ENCODE measurements around the gene DMPK.

DMPK gene

DNA sequence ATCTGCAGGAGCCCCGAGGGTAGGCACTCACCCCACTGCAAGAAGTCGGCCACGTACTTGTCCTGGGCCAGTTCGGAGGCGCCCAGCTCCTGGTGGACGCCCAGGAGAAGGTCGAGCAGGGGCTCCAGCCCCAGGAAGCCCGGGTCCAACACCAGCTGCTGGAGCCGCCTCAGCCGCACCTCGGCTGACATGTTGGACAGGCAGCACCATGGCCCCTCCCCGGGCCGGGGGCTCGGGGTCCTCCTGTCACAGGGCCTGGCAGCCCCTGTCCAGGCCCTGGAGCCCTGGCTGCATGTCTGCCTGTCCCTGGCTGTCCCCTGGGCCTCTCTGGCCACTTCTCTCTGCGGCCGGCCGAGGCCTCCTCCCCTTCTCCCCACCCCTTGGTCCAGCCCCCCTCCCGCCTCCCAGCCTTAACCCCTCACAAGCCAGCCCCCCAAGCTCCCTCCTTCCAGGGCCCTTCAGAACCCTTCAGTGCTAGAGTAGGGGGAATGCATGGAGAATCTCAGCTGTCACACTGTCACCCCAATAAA lies at the start of gene DMPK:
TSS of gene DMPK (minus strand) at position 329 of the 530 bp plus-strand sequence. CDS start at position 191, 138 bp downstream.
- DNase-seq (ENCODE audit: low read depth): no peak

DNA sequence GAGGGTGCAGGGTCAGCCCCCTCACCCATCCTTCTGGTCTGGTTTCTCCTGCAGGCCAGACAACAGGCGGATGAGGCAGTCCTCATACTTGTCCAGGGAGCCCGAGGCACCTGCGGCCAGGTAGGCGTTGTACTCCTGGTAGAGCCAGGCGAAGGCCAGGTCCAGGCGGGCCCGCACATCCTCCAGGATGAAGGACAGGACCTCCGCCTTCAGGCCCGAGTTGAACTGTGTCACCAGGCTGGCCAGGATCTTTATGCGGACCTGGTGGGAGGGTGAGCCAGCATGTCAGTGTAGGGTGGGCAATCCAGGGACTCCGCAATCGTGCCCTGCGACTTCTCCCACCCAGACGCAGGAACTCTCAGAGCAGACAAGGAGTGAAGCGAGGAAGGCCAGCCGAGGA lies 46.7 kb upstream of the DMPK start:
- DNase-seq (ENCODE audit: low read depth): no peak

- DNase-seq (ENCODE audit: low read depth): no peak
These were observed 46.2 kb upstream of the DMPK start for GRCh38 chr19:45828523-45828922.

DNA sequence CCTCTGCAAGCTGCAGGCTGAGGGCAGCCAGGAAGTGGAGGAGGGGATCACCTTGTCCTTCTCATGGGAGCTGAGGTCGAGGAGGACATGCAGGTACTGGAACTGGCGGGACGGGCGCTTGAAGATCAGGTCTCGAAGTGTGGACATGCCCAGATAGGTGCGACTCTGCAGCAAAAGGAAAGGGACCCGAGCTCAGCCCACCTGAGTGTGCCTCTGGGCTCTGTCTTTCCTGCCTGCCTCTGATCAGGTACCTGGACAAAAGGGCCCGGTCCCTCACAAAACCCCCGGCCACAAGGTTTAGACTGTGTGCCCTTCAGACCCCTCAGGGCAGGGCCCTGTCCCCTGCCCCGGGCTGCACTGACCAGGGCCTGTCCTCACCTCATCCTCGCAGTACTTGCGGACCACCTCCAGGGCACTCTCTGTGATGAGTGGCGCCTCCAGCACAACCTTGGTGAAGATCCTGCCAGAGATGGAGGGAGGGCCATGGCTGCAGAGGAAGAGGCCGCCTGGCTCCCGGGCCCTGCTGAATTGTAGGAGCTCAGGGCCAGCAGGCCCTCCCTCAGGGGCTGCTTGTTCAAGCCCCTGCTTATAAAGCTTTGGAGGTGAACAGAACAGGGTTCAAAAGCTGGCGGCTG lies 45.3 kb upstream of the DMPK start:
- DNase-seq (ENCODE audit: low read depth): no peak

DNA sequence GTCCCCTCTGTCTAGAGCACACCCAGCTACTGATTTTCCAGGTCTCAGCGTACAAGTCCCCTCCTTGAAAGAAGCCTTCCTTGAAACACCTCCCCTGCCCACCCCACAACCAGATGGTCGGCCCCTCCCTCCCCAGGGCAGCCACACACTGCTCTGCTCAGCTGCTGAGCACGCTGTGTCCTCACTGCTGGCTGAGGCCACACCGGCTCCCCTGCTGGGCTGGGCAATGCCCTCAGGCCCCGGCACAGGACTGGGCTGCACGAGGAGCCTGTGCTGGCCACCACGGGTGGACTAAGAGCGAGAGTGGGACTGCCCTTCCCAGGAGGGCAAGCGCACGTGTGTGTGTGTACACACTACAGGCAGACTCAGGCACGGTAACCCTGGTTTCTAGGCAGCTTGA lies 44.6 kb upstream of the DMPK start:
- no peak for DNase-seq (ENCODE audit: low read depth)

GRCh38 chr19:45825917-45826893 lies 43.9 kb upstream of the DMPK start:
- DNase-seq (ENCODE audit: low read depth): no peak

DNA sequence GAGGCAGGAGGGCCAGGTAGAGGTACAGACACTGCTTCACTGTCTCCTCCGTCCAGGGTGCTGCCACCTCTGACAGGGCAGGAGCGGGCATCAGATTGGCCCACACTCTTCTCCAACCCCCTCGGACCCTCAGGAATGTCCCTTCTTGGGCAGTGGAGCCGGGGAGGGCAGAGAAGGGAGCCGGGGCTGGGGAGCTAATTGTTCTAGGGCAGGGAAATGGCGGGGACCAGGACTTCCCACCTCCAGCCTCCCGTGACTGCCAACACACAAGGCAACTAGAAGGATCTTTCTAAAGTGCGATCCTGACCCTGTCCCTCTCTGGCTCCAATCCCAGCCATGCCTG lies 42.9 kb upstream of the DMPK start:
- DNase-seq (ENCODE audit: low read depth): no peak

DNA sequence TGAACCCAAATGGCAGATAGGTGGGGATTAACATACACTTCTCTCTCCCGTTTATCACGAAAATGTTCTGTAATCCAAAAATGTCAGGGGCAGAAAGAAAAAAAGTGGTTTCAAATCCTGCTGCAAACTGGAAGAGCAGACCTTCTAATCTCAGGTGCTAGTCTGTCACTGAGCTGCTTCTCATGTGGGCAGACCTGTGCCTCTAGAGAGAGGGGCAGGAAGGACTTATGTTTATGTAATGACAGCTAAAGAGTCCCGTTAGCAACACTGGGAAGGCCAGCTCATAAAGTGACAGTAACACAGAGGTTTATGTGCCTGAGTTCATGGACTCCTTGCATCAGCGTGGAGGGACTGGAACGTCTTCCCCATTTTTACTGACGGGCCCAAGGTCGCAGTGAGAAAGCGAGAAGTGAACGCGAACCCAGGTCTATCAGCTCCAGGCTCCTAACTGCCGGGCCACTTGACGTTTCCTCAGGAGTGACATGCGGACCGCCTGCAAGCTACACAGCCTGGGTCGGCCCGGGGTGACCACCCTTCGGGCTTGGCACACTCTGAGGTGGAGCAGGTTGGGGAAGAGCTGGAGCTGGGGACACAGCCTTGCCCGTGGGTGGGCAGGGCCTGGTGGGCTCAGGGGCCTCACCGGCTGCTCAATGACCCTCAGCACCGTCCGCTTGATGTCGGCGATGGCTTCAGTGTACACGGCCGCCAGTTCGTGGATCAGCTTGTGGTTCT lies 42.4 kb upstream of the DMPK start:
- no peak for DNase-seq (ENCODE audit: low read depth)

GRCh38 chr19:45824041-45824471 lies 41.8 kb upstream of the DMPK start:
- no peak for DNase-seq (ENCODE audit: low read depth)

DNA sequence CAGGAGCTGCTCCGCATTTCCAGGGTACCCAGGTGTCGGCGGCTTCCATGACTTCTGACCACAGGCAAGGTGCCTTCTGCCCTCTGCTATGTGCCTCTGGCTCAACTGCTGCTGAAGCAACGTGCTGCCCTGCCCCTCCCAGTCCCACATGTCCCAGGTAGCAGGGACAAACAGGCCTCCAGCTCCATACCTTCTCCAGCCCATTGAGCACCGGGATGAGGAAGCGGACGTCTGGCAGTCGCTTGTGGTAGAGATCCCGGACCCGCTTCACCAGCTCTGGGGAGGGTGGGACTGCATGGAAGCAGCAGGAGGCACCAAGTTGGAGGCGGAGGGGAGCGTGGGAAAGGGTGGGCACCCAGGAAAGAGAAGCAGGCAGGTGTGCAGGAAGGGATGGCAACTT lies 40.9 kb upstream of the DMPK start:
- DNase-seq (ENCODE audit: low read depth): no peak

- DNase-seq (ENCODE audit: low read depth): no peak
These were observed 40.4 kb upstream of the DMPK start for GRCh38 chr19:45822716-45823115.

DNA sequence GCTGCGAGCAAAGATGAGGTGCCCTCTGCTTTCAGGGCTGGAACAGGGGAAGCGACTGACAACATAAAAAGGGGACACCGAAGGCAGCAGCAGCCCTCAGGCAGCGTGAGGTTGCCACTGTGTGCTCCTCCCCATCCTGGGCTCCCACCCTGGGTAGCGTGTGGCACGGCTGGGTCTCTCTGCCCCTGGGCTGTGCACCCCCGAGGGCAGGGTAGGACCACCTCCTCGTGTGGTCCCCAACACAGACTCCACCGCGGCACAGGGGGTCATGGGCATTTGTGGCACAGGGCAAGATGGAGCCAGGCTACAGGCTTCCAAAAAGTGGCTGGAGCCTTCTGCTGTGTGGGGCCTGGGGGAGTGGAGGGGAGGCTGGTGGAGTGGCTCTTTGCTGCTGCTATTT lies 39.3 kb upstream of the DMPK start:
- DNase-seq (ENCODE audit: low read depth): no peak

GRCh38 chr19:45821103-45821521 lies 38.8 kb upstream of the DMPK start:
- DNase-seq (ENCODE audit: low read depth): no peak

GRCh38 chr19:45820413-45821102 lies 38.3 kb upstream of the DMPK start:
- no peak for DNase-seq (ENCODE audit: low read depth)

- no peak for DNase-seq (ENCODE audit: low read depth)
These were observed 37.5 kb upstream of the DMPK start for GRCh38 chr19:45819769-45820168.

GRCh38 chr19:45817725-45818301 lies 35.5 kb upstream of the DMPK start:
- DNase-seq (ENCODE audit: low read depth): no peak

DNA sequence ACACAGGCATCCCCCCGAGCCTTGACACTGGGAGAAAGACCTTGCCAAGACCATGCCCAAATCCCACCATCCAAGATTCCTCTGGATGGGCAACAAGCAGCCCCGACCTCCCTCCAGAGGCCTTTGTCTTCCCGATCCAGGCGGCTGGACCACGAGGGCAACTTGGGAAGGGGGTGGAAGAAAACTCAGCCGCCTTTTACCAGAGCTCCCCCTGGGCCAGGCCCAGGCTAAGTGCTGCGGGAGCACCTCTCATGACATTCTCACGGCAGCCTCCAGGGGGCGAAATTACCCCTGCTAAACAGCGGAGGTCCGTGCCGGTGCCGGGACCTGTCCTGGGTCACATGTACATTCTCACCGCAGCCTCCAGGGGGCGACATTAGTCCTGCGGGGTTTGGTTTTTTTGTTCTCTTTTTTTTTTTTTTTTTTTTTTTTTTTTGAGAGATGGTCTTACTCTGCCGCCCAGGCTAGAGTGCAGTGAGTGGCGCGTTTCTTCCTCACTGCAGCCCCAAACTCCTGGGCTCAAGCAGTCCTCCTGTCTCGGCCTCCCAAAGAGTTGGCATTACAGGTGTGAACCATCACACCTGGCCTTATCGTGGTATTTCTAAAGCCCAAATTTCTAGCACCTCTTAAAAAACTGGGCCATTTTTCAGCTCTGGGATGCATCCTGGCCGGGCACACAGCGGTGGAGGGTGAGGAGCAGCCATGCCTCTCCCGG lies 34.9 kb upstream of the DMPK start:
- peak; percentile 92 for DNase-seq (ENCODE audit: low read depth)

GRCh38 chr19:45816236-45817009 lies 34.1 kb upstream of the DMPK start:
- no peak for DNase-seq (ENCODE audit: low read depth)

- no peak for DNase-seq (ENCODE audit: low read depth)
These were observed 33.4 kb upstream of the DMPK start for GRCh38 chr19:45815481-45816216.

Data from CMK (cell line).